HG02759 (cell line): ENCODE data around the gene ADAMTS2.

ENCODE experiments used
- ATAC-seq: cut with Tn5 transposase; IDR thresholded peaks from one replicate; pipeline ENCODE4 v1.9.1; 2021; ENCODE audit warnings: mild to moderate bottlenecking, moderate library complexity; ENCODE audit not compliant: unreplicated experiment

Gene ADAMTS2

DNA sequence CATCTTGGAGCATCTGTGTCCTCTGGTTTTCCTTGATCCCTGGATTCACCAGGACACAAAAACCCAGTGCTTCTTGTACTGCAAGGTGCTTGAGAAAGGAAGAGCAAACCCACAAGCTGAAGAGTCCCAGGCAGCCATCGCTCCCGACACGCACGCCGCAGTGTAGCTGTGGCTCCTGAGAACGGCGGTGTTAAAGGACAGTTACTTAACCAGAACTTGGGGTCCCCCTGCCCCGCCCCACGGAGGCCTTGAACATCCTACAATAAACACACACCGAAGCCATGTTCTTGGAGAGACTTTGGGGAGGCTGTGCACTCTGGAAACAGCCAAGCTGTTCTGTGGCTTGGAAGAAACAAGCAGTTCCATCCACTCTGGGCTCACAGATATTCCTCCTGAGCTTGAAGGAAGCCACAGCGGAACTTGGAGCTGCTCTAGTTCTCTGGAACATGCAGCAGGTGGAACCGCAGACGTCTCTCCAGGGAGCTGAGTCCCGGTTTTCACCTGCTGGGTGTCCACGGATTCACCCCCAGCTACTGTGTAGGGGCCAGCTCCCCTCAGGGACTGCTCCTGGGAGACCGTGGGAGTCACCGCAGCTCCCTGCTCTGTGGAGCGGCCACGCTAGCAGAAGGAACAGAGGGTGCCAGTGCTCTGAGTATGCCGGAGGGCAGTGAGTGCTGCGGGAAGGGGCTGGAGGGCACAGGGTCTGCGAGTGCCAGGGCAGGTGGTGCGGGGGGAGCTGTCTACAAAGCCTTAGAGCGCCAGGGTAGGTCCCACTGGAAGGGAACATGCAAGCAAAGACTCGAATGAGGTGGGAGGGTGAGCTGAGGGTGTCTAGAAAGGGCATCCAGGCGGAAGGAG is 107.3 kb downstream of the ADAMTS2 start:
- ATAC-seq = no peak

- ATAC-seq = no peak
These were observed 109.6 kb downstream of the ADAMTS2 start for GRCh38 chr5:179235416-179236400.

GRCh38 chr5:179234563-179235135 is 110.6 kb downstream of the ADAMTS2 start:
- ATAC-seq = no peak

- no peak for ATAC-seq
These were observed 111.2 kb downstream of the ADAMTS2 start for GRCh38 chr5:179233909-179234562.

- no peak for ATAC-seq
These were observed 113.0 kb downstream of the ADAMTS2 start for GRCh38 chr5:179232091-179232735.

DNA sequence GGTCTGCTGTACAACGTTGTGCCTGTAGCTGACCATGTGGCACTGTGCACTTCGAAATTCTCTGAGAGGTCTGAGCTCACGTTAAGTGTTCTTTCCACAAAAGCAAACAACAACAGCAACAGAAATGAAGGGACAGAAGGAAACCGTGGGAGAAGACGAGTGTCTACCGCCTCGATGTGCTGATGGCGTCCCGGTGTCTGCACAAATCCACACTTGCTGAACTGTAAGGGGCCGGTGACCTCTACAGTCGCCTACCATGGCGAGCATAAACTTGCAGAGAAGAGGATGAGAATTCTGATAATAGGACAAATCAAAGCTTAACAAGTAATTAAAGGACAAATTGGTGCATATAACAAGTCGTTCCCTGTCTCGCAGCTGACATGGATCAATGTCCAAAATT is 114.0 kb downstream of the ADAMTS2 start:
- no peak for ATAC-seq

DNA sequence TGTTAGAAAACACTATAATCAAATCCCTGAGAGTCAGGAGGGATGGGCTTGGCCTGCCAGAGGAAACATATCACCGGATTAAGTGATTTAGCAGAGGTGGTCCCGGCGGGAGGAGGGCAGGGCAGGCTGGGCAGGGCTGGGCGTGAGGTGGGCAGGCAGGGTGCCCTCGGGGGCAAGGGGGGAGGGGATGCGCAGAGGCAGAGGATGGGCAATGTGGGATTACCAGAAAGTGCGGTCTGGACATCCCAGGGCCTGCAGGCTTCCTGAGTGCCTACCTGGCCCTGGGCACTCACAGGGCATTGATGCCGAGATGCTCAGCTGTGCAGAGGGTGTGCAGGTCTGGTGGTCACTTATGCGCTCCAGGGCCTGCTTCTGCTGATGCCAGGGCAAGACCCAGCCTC is 115.2 kb downstream of the ADAMTS2 start:
- no peak for ATAC-seq

DNA sequence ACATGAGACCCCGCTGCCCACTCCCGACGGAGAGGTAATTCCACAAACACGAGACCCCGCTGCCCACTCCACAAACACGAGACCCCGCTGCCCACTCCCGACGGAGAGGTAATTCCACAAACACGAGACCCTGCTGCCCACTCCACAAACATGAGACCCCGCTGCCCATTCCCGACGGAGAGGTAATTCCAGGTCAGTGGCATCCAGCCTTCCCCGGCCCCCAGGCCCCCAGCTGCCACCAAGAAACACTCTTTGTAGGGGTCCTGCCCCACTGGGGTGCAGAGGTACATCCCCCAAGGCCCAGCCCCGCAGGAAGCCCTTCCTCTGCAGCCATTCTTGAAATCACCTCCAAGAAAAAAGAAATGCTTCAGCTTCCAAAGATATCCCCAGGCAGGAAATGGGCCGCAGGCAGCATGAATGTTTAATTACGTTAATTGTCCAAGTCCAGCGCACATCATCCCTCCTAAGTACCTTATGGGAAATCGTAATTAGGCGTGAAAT is 115.9 kb downstream of the ADAMTS2 start:
- no peak for ATAC-seq

- ATAC-seq = no peak
These were observed 116.7 kb downstream of the ADAMTS2 start for GRCh38 chr5:179228341-179229121.

- no peak for ATAC-seq
These were observed 117.5 kb downstream of the ADAMTS2 start for GRCh38 chr5:179227580-179228311.

DNA sequence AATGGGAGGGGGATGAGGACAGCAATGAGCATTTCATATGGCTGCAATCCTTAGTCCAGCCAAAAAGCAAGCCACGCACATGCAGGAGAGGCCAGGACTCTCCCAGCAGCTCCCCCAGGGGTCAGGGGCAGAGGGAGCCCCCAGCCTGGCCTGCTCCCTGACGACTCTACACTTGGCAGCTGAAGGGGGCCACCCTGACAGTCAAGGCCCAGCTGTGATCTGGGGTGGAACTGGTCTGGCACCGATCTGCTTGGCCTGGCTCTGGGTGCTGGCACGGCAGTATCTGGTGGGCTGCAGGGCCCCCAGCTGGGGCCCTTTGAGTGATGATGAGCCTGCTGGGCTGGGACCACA is 118.1 kb downstream of the ADAMTS2 start:
- ATAC-seq = no peak

GRCh38 chr5:179226696-179227095 is 118.6 kb downstream of the ADAMTS2 start:
- no peak for ATAC-seq

- ATAC-seq = no peak
These were observed 119.9 kb downstream of the ADAMTS2 start for GRCh38 chr5:179225387-179225786.

- ATAC-seq = no peak
These were observed 120.5 kb downstream of the ADAMTS2 start for GRCh38 chr5:179224741-179225140.

DNA sequence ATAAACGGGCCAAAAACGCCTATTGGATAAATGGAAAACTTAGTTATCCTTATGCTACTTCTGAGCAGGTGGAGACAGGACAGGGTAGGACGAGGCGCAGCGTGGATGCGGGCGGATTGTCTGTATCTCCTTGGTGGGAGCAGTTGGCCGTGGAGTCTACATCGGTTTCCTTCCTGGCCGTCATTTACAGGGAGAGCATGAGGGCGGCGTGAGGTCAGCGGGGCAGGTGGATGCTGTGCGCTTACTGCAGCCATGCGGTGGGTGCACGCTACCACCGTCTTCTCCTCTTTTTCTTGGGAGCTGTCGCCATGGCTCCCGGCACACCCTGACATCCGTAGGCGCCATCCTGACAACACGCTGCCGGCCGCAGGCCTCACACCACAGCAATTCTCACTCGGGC is 121.3 kb downstream of the ADAMTS2 start:
- ATAC-seq = no peak

DNA sequence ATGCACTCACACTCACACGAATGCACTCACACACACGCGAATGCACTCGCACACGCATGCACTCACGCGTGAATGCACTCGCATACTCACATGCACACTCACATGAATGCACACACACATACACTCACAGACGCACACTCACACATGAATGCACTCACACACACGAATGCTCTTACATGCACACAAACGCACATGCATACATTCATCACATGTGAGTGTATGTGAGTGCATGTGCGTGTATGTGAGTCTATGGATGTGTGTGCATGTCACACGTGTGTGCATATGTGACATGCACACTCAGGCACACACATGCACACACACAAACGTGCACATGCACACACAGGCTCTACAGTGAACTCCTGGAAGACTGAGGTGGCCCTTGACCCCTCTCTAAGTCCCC is 121.7 kb downstream of the ADAMTS2 start:
- ATAC-seq = no peak

- ATAC-seq = no peak
These were observed 122.8 kb downstream of the ADAMTS2 start for GRCh38 chr5:179222246-179223017.

DNA sequence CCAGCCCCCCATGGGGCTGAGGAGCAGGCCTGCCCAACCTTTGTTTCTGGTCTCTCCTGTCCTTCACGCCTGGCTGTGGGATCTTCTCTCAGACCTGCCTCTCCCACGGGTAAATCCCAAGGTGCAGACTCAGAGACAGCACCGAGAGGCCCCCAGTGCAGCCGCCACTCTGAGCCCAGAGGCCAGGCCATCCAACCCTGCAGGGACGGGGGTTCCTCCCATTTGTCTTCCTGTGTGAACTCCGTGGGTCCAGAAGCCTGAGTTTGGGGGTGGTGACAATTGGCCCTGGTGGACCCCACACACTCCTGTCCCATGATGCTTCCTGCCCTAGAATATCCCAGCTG is 123.4 kb downstream of the ADAMTS2 start:
- ATAC-seq = no peak
